Right ventricle myocardium superior (tissue), 1 donor: ENCODE results near the gene YBX1. TPM values are rescaled to one million over a fixed set of nuclear protein-coding genes. Genes with fewer than 3 reads are reported as not detected.
"Not testable (repeated sequence)": the region's sequence is repeated elsewhere in the genome, so short reads cannot be mapped to it uniquely, and the experiment has no call there.

ENCODE experiments used
- ATAC-seq: fragments of 200-7000 bp; cut with Tn5 transposase; one replicate; pipeline ENCODE4 v1.9.1; 2020; ENCODE audit warnings: mild to moderate bottlenecking; ENCODE audit not compliant: poor library complexity
- DNase-seq: peaks from one replicate; pipeline ENCODE4 v3.0.0-alpha.2; 2020
- intact Hi-C: fragments of 100-400 bp; cut with DNase I; formaldehyde crosslinking; loops from one replicate; pipeline ENCODE4 v1.11.2; 2022
- total RNA-seq: library from RNA; stranded (reverse); fragmentation: NEBNext Ultra II Directional; extraction: Animal tissue kit (Norgen Biotek cat#: 25700); gene quantifications from one replicate; pipeline ENCODE4 v1.2.1, GENCODE V29; 2021
- donor health status: DM: no; HTN: yes; CAD: no; lungs with severe emphysema.

The YBX1 gene
- total RNA-seq, 1 donor from 2014 or later: 800 TPM

- DNase-seq (peak; percentile 82), ATAC-seq (peak; percentile 58)
- intact Hi-C loops: no loop called here
Observed at GRCh38 chr1:42682739-42683531, 717 bp downstream of the YBX1 start.

DNA sequence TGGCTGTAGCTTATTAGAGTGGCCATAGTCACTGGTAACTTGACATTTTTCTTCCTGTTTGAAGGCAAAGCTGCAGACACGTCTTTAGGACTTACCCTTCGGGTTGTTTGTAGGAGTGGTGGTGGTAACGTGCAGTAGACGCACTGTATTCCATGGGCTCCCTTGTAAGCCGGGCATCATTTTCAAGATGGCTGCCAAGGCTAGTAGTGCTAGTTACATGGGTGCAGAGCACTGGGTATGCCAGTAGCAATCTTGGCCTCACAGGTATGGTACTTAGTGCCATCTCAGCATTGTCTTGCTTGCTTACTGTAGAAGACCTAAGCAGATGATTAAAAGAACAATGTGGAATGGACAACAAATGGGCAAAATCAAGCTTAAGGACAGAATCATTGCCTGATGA lies 1.9 kb downstream of the YBX1 start:
- no peak for ATAC-seq
- intact Hi-C loops: no loop called here
- no peak for DNase-seq

DNA sequence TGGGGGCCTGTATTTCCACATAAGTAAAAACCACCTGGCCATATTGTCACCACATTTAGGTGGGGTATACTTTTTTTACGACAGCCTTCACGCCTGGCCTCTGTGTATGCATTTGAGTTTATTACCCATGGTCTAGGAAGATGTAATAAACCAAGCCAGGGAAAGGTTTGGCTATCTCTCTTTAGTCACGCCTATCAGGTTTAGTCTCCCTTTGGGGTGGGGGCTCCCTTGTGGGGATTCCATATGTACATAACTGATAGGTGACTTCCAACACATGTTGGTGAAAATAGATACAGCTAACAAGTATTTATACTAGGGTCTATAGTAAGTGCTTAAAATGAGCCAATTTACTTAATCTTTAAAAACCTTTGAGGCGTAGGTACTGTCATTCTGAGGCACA lies 4.2 kb downstream of the YBX1 start:
- intact Hi-C loops: no loop called here
- DNase-seq: no peak
- no peak for ATAC-seq

- intact Hi-C loops: no loop called here
- ATAC-seq (no peak), DNase-seq (no peak)
Observed at GRCh38 chr1:42689912-42690311, 7.7 kb downstream of the YBX1 start.

- DNase-seq (no peak), ATAC-seq (no peak)
Observed at GRCh38 chr1:42690477-42691156, 8.4 kb downstream of the YBX1 start.

DNA sequence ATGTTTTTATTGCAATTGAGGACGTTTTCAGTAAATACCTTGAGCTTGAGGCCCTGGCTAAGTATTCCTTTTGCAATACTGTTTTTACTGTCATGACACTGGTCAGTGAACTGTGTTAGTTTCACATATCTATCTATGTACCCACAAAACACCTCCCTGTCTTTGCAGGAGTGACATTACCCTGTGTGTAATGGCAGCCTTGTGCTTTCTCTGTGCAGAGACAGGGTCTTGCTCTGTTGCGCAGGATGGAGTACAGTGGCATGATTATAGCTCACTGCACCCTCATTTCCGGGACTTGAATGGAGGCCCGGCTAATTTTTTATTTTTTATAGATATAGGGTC lies 8.9 kb downstream of the YBX1 start:
- no peak for ATAC-seq
- no peak for DNase-seq
- intact Hi-C loops: no loop called here

More at GRCh38 chr1:42690477-42691156, 8.4 kb downstream of the YBX1 start:
- intact Hi-C loops: no loop called here

GRCh38 chr1:42692461-42692860 lies 10.2 kb downstream of the YBX1 start:
- ATAC-seq (peak; percentile 21), DNase-seq (no peak)
- intact Hi-C loops: no loop called here

- no peak for ATAC-seq
- intact Hi-C loops: no loop called here
- DNase-seq: no peak
Observed at GRCh38 chr1:42692911-42693310, 10.7 kb downstream of the YBX1 start.

- DNase-seq (no peak), ATAC-seq (no peak)
- intact Hi-C loops: no loop called here
Observed at GRCh38 chr1:42698081-42698813, 16.0 kb downstream of the YBX1 start.

GRCh38 chr1:42700006-42700405 lies 17.8 kb downstream of the YBX1 start:
- no peak for DNase-seq
- no peak for ATAC-seq
- intact Hi-C loops: no loop called here

- intact Hi-C loops: no loop called here
- ATAC-seq: no peak
Observed at GRCh38 chr1:42703888-42704464, 21.8 kb downstream of the YBX1 start.

DNA sequence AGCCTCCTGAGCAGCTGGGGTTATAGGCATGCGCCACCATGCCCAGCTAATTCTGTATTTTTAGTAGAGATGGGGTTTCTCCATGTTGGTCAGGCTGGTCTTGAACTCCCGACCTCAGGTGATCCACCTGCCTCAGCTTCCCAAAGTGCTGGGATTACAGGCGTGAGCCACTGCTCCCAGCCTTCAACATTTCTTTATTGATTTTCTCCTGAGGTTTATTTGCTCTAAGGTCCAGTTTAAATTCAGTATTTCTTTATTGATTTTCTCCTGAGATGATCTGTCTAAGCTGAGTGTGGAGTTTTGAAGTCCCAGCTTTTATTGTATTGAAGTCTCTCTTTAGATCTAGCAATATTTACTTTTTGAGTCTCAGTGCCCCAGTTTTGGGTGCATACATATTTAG lies 30.6 kb downstream of the YBX1 start:
- intact Hi-C loops, DNase-seq, ATAC-seq: not testable (repeated sequence)

More at GRCh38 chr1:42703888-42704464, 21.8 kb downstream of the YBX1 start:
- no peak for DNase-seq

DNA sequence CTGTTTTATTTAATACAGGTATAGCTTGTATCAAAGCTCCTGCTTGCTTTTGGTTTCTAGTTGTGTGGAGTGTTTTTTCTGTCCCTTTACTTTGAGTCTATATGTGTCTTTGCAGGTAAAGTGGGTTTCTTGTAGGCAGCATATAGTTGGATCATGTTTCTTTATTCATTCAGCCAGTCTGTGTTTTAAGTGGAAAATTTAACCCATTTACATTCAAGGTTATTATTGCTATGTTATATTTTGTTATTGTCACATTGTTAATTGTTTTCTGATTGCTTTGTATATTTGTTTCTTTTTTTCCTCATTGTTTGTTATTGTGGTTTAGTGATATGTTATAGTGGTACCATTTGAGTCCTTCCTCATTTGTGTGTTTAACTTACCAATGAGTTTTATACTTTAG lies 31.1 kb downstream of the YBX1 start:
- ATAC-seq (no peak), DNase-seq (no peak)
- intact Hi-C loops: no loop called here

DNA sequence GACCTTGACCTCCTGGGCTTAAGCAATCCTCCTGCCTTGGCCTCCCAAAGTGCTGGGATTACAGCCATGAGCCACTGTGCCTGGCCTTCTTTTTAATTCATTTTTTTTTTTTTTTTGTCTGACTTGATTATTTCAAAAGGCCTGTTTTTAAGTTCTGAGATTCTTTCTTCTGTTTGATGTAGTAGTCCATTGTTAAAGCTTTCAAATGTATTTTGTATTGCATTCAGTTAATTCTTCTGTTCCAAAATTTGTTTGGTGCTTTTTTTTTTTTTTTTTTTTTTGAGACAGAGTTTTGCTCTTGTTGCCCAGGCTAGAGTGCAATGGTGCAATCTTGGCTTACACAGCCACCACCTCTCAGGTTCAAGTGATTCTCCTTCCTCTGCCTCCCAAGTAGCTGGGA lies 32.2 kb downstream of the YBX1 start:
- DNase-seq, intact Hi-C loops, ATAC-seq: not testable (repeated sequence)

DNA sequence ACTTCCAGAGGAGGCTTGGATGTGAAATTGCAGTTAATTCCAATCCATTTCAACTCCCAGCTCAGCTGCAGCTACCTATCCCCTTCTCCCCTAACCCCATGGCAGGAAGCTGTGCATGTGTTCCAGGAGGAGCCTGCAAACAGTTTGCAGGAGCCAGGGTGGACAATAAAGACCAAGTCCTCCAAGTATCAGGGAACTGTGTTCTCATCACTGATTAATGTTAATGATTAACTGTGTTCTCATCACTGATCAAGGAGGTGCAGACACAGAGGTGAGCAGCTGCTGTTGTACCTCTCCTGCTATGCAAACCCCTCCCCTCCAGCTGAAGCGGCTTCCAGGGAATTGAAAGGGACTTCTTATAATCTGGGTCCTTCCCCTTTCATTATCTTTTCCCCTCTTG lies 38.6 kb downstream of the YBX1 start:
- DNase-seq (no peak), ATAC-seq (no peak)
- intact Hi-C loops: no loop called here

DNA sequence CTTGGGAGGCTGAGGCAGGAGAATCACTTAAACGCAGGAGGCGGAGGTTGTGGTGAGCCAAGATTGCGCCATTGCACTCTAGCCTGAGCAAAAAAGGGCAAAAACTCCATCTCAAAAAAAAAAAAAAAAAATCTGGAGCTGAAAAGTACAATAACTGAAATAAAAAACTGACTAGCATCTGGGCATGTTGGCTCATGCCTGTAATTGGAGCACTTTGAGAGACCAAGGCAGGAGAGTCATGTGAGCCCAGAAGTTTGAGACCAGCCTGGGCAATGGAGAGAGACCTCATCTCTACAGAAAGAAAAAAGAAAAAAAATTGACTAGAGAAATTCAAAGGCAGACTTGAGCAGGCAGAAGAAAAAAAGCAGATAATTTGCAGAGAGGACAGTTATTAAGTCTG lies 39.7 kb downstream of the YBX1 start:
- DNase-seq (no peak), ATAC-seq (no peak)
- intact Hi-C loops: no loop called here

GRCh38 chr1:42722403-42722802 lies 40.2 kb downstream of the YBX1 start:
- DNase-seq, ATAC-seq: not testable (repeated sequence)

GRCh38 chr1:42723511-42723910 lies 41.3 kb downstream of the YBX1 start:
- no peak for DNase-seq
- ATAC-seq: no peak

More at GRCh38 chr1:42722403-42722802, 40.2 kb downstream of the YBX1 start:
- intact Hi-C loops: not testable (repeated sequence)

DNA sequence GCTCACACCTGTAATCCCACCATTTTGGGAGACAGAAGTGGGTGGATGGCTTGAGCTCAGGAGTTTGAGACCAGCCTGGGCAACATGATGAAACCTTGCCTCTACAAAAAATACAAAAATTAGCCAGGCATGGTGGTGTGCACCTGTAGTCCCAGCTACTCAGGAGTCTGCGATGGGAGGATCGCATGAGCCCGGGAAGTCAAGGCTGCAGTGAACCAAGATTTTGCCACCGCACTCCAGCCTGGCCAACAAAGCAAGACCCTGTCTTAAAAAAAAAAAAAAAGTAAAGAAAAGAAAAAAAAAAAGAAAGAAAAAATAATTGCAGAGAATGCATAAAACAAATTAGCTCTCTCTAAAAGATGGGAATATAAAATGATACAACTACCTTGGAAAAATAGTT lies 43.6 kb downstream of the YBX1 start:
- DNase-seq, ATAC-seq, intact Hi-C loops: not testable (repeated sequence)

More at GRCh38 chr1:42723511-42723910, 41.3 kb downstream of the YBX1 start:
- intact Hi-C loops: no loop called here
